Measurements from ENCODE around the gene NAV3. TPM values are rescaled to one million over a fixed set of nuclear protein-coding genes. Genes with fewer than 3 reads are reported as not detected.

The NAV3 gene
- total RNA-seq, 6 donors from 2014 or later = 3.5 to 24.1 (median 8.6) TPM

- Histone ChIP-seq H3K27ac (no peak overlapping the region), H3K4me3 (no peak overlapping the region), H3K36me3 (no peaks in the 10 kb centered on the region), H3K27me3 (no peaks in the 10 kb centered on the region), H3K4me1 (no peaks in the 10 kb centered on the region), H3K9me3 (no peaks in the 10 kb centered on the region)
- TF ChIP-seq, protein P1, sequence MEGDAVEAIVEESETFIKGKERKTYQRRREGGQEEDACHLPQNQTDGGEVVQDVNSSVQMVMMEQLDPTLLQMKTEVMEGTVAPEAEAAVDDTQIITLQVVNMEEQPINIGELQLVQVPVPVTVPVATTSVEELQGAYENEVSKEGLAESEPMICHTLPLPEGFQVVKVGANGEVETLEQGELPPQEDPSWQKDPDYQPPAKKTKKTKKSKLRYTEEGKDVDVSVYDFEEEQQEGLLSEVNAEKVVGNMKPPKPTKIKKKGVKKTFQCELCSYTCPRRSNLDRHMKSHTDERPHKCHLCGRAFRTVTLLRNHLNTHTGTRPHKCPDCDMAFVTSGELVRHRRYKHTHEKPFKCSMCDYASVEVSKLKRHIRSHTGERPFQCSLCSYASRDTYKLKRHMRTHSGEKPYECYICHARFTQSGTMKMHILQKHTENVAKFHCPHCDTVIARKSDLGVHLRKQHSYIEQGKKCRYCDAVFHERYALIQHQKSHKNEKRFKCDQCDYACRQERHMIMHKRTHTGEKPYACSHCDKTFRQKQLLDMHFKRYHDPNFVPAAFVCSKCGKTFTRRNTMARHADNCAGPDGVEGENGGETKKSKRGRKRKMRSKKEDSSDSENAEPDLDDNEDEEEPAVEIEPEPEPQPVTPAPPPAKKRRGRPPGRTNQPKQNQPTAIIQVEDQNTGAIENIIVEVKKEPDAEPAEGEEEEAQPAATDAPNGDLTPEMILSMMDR (IDR thresholded peaks at IDR 0.05) = no peak
- TF ChIP-seq POLR2AphosphoS5 (IDR thresholded peaks at IDR 0.05) (no peak), POLR2A (IDR thresholded peaks at IDR 0.05) (no peak), EP300 (IDR thresholded peaks at IDR 0.05) (no peak)
- DNase-seq (no peak), ATAC-seq (ENCODE audit: low FRiP score in 2 of 2) (no peak)
- 68 to 70% methylated on average over 1 of the region's 1 CpG for WGBS, 2 donors
Observed at GRCh38 chr12:78199926-78200325, 369.2 kb downstream of the NAV3 start.

GRCh38 chr12:78204926-78205325, 374.2 kb downstream of the NAV3 start:
- ATAC-seq (ENCODE audit: low FRiP score in 2 of 2) = no peak

GRCh38 chr12:78208092-78208491, 377.4 kb downstream of the NAV3 start:
- H3K4me1 ChIP-seq = no peaks in the 10 kb centered on the region
- H3K27ac ChIP-seq = no peak overlapping the region
- WGBS, 2 donors = 75 to 93% methylated on average over 6 of the region's 6 CpGs
- H3K9me3 ChIP-seq = no peaks in the 10 kb centered on the region
- no peak for DNase-seq
- H3K27me3 ChIP-seq = no peaks in the 10 kb centered on the region
- TF ChIP-seq POLR2AphosphoS5 (IDR thresholded peaks at IDR 0.05) = no peak
- H3K4me3 ChIP-seq = no peak overlapping the region
- ATAC-seq (ENCODE audit: low FRiP score in 2 of 2) = no peak
- no peaks in the 10 kb centered on the region for H3K36me3 ChIP-seq

More at GRCh38 chr12:78204926-78205325, 374.2 kb downstream of the NAV3 start:
- no peaks in the 10 kb centered on the region for H3K9me3 ChIP-seq
- TF ChIP-seq POLR2A (IDR thresholded peaks at IDR 0.05) (no peak), EP300 (IDR thresholded peaks at IDR 0.05) (no peak), POLR2AphosphoS5 (IDR thresholded peaks at IDR 0.05) (no peak)
- TF ChIP-seq, protein P1 (IDR thresholded peaks at IDR 0.05) = no peak
- no peak overlapping the region for H3K27ac ChIP-seq
- WGBS, 2 donors = 68 to 93% methylated on average over 4 of the region's 4 CpGs
- no peaks in the 10 kb centered on the region for H3K36me3 ChIP-seq
- DNase-seq = no peak
- H3K4me1 ChIP-seq = no peaks in the 10 kb centered on the region
- no peaks in the 10 kb centered on the region for H3K27me3 ChIP-seq
- no peak overlapping the region for H3K4me3 ChIP-seq

GRCh38 chr12:78209846-78210505, 379.3 kb downstream of the NAV3 start:
- no peak for ATAC-seq (ENCODE audit: low FRiP score in 2 of 2)
- DNase-seq = no peak
- Histone ChIP-seq H3K9me3 (no peaks in the 10 kb centered on the region), H3K4me3 (no peak overlapping the region), H3K27me3 (no peaks in the 10 kb centered on the region), H3K4me1 (no peaks in the 10 kb centered on the region), H3K36me3 (no peaks in the 10 kb centered on the region), H3K27ac (no peak overlapping the region)
- TF ChIP-seq, protein P1 (IDR thresholded peaks at IDR 0.05) = no peak
- TF ChIP-seq EP300 (IDR thresholded peaks at IDR 0.05) = no peak
- TF ChIP-seq POLR2AphosphoS5 (IDR thresholded peaks at IDR 0.05) = no peak
- no peak for TF ChIP-seq POLR2A (IDR thresholded peaks at IDR 0.05)
- WGBS, 2 donors = 79 to 80% methylated on average over 12 of the region's 12 CpGs

- DNase-seq = no peak
- Histone ChIP-seq H3K27me3 (no peaks in the 10 kb centered on the region), H3K4me1 (no peaks in the 10 kb centered on the region), H3K4me3 (no peak overlapping the region), H3K36me3 (no peaks in the 10 kb centered on the region), H3K27ac (no peak overlapping the region), H3K9me3 (no peaks in the 10 kb centered on the region)
- TF ChIP-seq, protein P1 (IDR thresholded peaks at IDR 0.05) = no peak
- TF ChIP-seq POLR2AphosphoS5 (IDR thresholded peaks at IDR 0.05) (no peak), EP300 (IDR thresholded peaks at IDR 0.05) (no peak), POLR2A (IDR thresholded peaks at IDR 0.05) (no peak)
- 79 to 96% methylated on average over 1 of the region's 1 CpG for WGBS, 2 donors
- ATAC-seq (ENCODE audit: low FRiP score in 2 of 2) = no peak
Observed at GRCh38 chr12:78210506-78210860, 379.8 kb downstream of the NAV3 start.
